ENCODE measurements around the gene SEZ6L2. TPM values are rescaled to one million over a fixed set of nuclear protein-coding genes. Genes with fewer than 3 reads are reported as not detected.

SEZ6L2 gene
- total RNA-seq, 1 experiment from 2014 or later, result 44.7 TPM

GRCh38 chr16:29835926-29836325, 63.4 kb downstream of the SEZ6L2 start:
- H3K27me3 Mint-ChIP-seq (ENCODE audit: low read depth), result no peaks in the 10 kb centered on the region
- no peak overlapping the region for H2BK120ac ChIP-seq (ENCODE audit: low read depth, low read length, poor library complexity, severe bottlenecking)
- H3K23me2 ChIP-seq (ENCODE audit: insufficient read length, low read depth, low read length, poor library complexity, severe bottlenecking), result peaks cover 4% of the 10 kb centered on the region
- H2AFZ ChIP-seq (ENCODE audit: low read length), result no peak overlapping the region
- H3K23ac ChIP-seq (ENCODE audit: insufficient read length, low read depth, low read length), result no peak overlapping the region
- no peak overlapping the region for H3K27ac ChIP-seq (ENCODE audit: insufficient read length, low read depth, low read length)
- peaks cover 2% of the 10 kb centered on the region; the same call in 1 of the 2 replicates for H3K4me1 ChIP-seq (ENCODE audit: insufficient read depth, low read length)
- no peaks in the 10 kb centered on the region for H3K9me3 ChIP-seq (ENCODE audit: control insufficient read depth, low read depth, low read length)
- H3K18ac ChIP-seq (ENCODE audit: insufficient read length, low read depth, low read length), result no peak overlapping the region
- H3K9me3 Mint-ChIP-seq, result no peaks in the 10 kb centered on the region
- H3K14ac ChIP-seq (ENCODE audit: insufficient read depth, low read length), result no peak overlapping the region
- DNase-seq, result no peak
- no peaks in the 10 kb centered on the region for H3K79me2 ChIP-seq (ENCODE audit: insufficient read depth, low read length)
- no peak overlapping the region for H2BK5ac ChIP-seq (ENCODE audit: insufficient read length, low read length)
- no peaks in the 10 kb centered on the region for H4K20me1 ChIP-seq (ENCODE audit: control insufficient read depth, insufficient read depth, insufficient read length)
- no peak overlapping the region for H3K27ac Mint-ChIP-seq
- no peak overlapping the region for H4K5ac ChIP-seq (ENCODE audit: insufficient read length, low read depth, low read length)
- no peak overlapping the region for H3T11ph ChIP-seq (ENCODE audit: low read length)
- no peak overlapping the region for H3K4me2 ChIP-seq (ENCODE audit: insufficient read depth, insufficient read length, low read length)
- H3K56ac ChIP-seq (ENCODE audit: insufficient read length, low read depth, low read length), result no peak overlapping the region
- H3K4me1 Mint-ChIP-seq, result no peaks in the 10 kb centered on the region
- H3K9ac ChIP-seq (ENCODE audit: extremely low read depth, insufficient read length, low read length), result no peak overlapping the region
- no peak overlapping the region; a peak in 1 of 5 replicates for H3K4me3 Mint-ChIP-seq
- no peak overlapping the region for H2BK15ac ChIP-seq (ENCODE audit: low read depth, low read length)
- H2BK20ac ChIP-seq (ENCODE audit: low read depth, low read length, poor library complexity, severe bottlenecking), result no peak overlapping the region
- H4K91ac ChIP-seq (ENCODE audit: insufficient read length, low read depth, low read length), result no peak overlapping the region
- WGBS (ENCODE audit: extremely low coverage, insufficient read length, low lambda C conversion rate), result no CpG with 5 or more reads among the region's 7 CpGs
- no peaks in the 10 kb centered on the region for H3K27me3 ChIP-seq (ENCODE audit: insufficient read depth, low read length)
- no peak for TF ChIP-seq CTCF (conservative IDR thresholded peaks at IDR 0.05)
- H2AK5ac ChIP-seq (ENCODE audit: insufficient read length, low read length), result no peak overlapping the region
- no peaks in the 10 kb centered on the region for H3K36me3 Mint-ChIP-seq (ENCODE audit: insufficient read depth in 1 of 3, low read depth in 3 of 3)
- H2BK12ac ChIP-seq (ENCODE audit: insufficient read length, low read depth, low read length), result no peak overlapping the region
- H3K4ac ChIP-seq (ENCODE audit: low read depth, low read length), result no peak overlapping the region
- H4K8ac ChIP-seq (replicated peaks; ENCODE audit: insufficient read length, low read depth, low read length), result no peak overlapping the region
- H3K79me1 ChIP-seq (ENCODE audit: insufficient read depth, low read depth, low read length, poor library complexity, severe bottlenecking), result no peaks in the 10 kb centered on the region

All from H9 (cell line).